Midbrain (tissue), 1 donor: ENCODE data around the gene EDAR.

Experiments used
- DNase-seq: peaks from one replicate; lab custom pipeline; 2025; lab: John Stamatoyannopoulos, UW

EDAR gene

GRCh38 chr2:108988796-108989713, at the start of gene EDAR:
TSS of gene EDAR (minus strand) at chr2:108989220. CDS start at chr2:108931014, 58,206 bp downstream.
- DNase-seq, result no peak

GRCh38 chr2:109033171-109033570, 44.2 kb upstream of the EDAR start:
- no peak for DNase-seq

- DNase-seq, result no peak
These were observed 43.3 kb upstream of the EDAR start for GRCh38 chr2:109032229-109032820.

GRCh38 chr2:109031476-109032228, 42.6 kb upstream of the EDAR start:
- no peak for DNase-seq

- DNase-seq, result no peak
These were observed 42.0 kb upstream of the EDAR start for GRCh38 chr2:109030870-109031475.

- DNase-seq, result no peak
These were observed 40.6 kb upstream of the EDAR start for GRCh38 chr2:109029490-109030201.

GRCh38 chr2:109028738-109029489, 39.9 kb upstream of the EDAR start:
- no peak for DNase-seq

GRCh38 chr2:109028277-109028676, 39.3 kb upstream of the EDAR start:
- DNase-seq, result no peak

GRCh38 chr2:109027702-109028101, 38.7 kb upstream of the EDAR start:
- no peak for DNase-seq

GRCh38 chr2:109024477-109024876, 35.5 kb upstream of the EDAR start:
- no peak for DNase-seq

GRCh38 chr2:109021895-109022300, 32.9 kb upstream of the EDAR start:
- no peak for DNase-seq

GRCh38 chr2:109020217-109020637, 31.2 kb upstream of the EDAR start:
- no peak for DNase-seq

- DNase-seq, result no peak
These were observed 29.4 kb upstream of the EDAR start for GRCh38 chr2:109018452-109018851.

GRCh38 chr2:109017017-109017416, 28.0 kb upstream of the EDAR start:
- no peak for DNase-seq

GRCh38 chr2:109016376-109016775, 27.4 kb upstream of the EDAR start:
- no peak for DNase-seq

- no peak for DNase-seq
These were observed 25.5 kb upstream of the EDAR start for GRCh38 chr2:109014476-109014875.

GRCh38 chr2:109013051-109013450, 24.0 kb upstream of the EDAR start:
- DNase-seq, result no peak

GRCh38 chr2:109009920-109010610, 21.0 kb upstream of the EDAR start:
- DNase-seq, result no peak

GRCh38 chr2:109006971-109007370, 18.0 kb upstream of the EDAR start:
- no peak for DNase-seq

- peak; percentile 39 for DNase-seq
These were observed 16.7 kb upstream of the EDAR start for GRCh38 chr2:109005686-109006204.
